ENCODE measurements around the gene FAM3C. TPM values are rescaled to one million over a fixed set of nuclear protein-coding genes. Genes with fewer than 3 reads are reported as not detected.

The FAM3C gene
- total and polyA plus RNA-seq, 10 of the 15 experiments (the other 5 are each of a cell fraction or from before 2014, with no cell fraction given), result 11.0 to 110 (median 27.8) TPM

- peak; percentile 98 for TF ChIP-seq BCL3 (IDR thresholded peaks at IDR 0.05; ENCODE audit: borderline replicate concordance, insufficient read depth, low read depth, low read length, poor library complexity, severe bottlenecking)
- TF ChIP-seq PAX5 (IDR thresholded peaks at IDR 0.05; ENCODE audit: borderline replicate concordance, low read depth, low read length), result peak; percentile 60; the same call in 1 of the 2 replicates
- TF ChIP-seq CUX1 (IDR thresholded peaks at IDR 0.05; ENCODE audit: insufficient replicate concordance, low read depth, low read length), result peak; percentile 96
- TF ChIP-seq, protein P1, sequence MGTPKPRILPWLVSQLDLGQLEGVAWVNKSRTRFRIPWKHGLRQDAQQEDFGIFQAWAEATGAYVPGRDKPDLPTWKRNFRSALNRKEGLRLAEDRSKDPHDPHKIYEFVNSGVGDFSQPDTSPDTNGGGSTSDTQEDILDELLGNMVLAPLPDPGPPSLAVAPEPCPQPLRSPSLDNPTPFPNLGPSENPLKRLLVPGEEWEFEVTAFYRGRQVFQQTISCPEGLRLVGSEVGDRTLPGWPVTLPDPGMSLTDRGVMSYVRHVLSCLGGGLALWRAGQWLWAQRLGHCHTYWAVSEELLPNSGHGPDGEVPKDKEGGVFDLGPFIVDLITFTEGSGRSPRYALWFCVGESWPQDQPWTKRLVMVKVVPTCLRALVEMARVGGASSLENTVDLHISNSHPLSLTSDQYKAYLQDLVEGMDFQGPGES (IDR thresholded peaks at IDR 0.05), result no peak
- no peak for TF ChIP-seq SUPT20H (IDR thresholded peaks at IDR 0.05; ENCODE audit: borderline replicate concordance, control insufficient read depth, low read depth, low read length)
- no peak for TF ChIP-seq BRCA1 (IDR thresholded peaks at IDR 0.05; ENCODE audit: low read depth, low read length)
- peak; percentile 91 for TF ChIP-seq RAD51 (IDR thresholded peaks at IDR 0.05)
- peak; percentile 67 to 81; a peak in 3 of 4 replicates for TF ChIP-seq IKZF2 (IDR thresholded peaks at IDR 0.05)
- TF ChIP-seq CREM (IDR thresholded peaks at IDR 0.05; ENCODE audit: low read depth), result peak; percentile 61
- TF ChIP-seq MYC (IDR thresholded peaks at IDR 0.05; ENCODE audit: insufficient read depth, insufficient read length, insufficient replicate concordance, low read length, severe bottlenecking), result no peak
- TF ChIP-seq, protein P2, sequence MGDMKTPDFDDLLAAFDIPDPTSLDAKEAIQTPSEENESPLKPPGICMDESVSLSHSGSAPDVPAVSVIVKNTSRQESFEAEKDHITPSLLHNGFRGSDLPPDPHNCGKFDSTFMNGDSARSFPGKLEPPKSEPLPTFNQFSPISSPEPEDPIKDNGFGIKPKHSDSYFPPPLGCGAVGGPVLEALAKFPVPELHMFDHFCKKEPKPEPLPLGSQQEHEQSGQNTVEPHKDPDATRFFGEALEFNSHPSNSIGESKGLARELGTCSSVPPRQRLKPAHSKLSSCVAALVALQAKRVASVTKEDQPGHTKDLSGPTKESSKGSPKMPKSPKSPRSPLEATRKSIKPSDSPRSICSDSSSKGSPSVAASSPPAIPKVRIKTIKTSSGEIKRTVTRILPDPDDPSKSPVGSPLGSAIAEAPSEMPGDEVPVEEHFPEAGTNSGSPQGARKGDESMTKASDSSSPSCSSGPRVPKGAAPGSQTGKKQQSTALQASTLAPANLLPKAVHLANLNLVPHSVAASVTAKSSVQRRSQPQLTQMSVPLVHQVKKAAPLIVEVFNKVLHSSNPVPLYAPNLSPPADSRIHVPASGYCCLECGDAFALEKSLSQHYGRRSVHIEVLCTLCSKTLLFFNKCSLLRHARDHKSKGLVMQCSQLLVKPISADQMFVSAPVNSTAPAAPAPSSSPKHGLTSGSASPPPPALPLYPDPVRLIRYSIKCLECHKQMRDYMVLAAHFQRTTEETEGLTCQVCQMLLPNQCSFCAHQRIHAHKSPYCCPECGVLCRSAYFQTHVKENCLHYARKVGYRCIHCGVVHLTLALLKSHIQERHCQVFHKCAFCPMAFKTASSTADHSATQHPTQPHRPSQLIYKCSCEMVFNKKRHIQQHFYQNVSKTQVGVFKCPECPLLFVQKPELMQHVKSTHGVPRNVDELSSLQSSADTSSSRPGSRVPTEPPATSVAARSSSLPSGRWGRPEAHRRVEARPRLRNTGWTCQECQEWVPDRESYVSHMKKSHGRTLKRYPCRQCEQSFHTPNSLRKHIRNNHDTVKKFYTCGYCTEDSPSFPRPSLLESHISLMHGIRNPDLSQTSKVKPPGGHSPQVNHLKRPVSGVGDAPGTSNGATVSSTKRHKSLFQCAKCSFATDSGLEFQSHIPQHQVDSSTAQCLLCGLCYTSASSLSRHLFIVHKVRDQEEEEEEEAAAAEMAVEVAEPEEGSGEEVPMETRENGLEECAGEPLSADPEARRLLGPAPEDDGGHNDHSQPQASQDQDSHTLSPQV (IDR thresholded peaks at IDR 0.05), result no peak
- peak; percentile 52 for TF ChIP-seq RUNX3 (IDR thresholded peaks at IDR 0.05; ENCODE audit: low read length)
- TF ChIP-seq MTA2 (IDR thresholded peaks at IDR 0.05; ENCODE audit: low read depth), result peak; percentile 81
- no peak for TF ChIP-seq KAT2A (conservative IDR thresholded peaks at IDR 0.05; ENCODE audit: control insufficient read depth, low read depth, low read length)
- peak; percentile 30; the same call in 1 of the 2 replicates for TF ChIP-seq GABPA (IDR thresholded peaks at IDR 0.05; ENCODE audit: low read depth)
- TF ChIP-seq EP300 (IDR thresholded peaks at IDR 0.05; ENCODE audit: borderline replicate concordance in 1 of 2, control insufficient read depth in 1 of 2, low read depth in 2 of 2, low read length in 2 of 2), result peak; percentile 87 to 94; a peak in 3 of 4 replicates
- TF ChIP-seq TARDBP (IDR thresholded peaks at IDR 0.05; ENCODE audit: borderline replicate concordance), result no peak; the same call in 1 of the 2 replicates
- no peak for TF ChIP-seq SIX5 (IDR thresholded peaks at IDR 0.05; ENCODE audit: low read depth, low read length, severe bottlenecking)
Measured at GRCh38 chr7:121385800-121386179, 10.3 kb downstream of the FAM3C start (continued).

Data from GM12878 (cell line).